Chondrocyte (in vitro differentiated cells): ENCODE data around the gene FAAH2. TPM values are rescaled to one million over a fixed set of nuclear protein-coding genes. Genes with fewer than 3 reads are reported as not detected.

ENCODE experiments used
- DNase-seq: peaks from one replicate; pipeline ENCODE4 v3.0.0; 2021; ENCODE audit warnings: mixed read lengths, low spot score
- H3K27ac Mint-ChIP-seq: one replicate; pipeline ENCODE4 v1.8.0; 2021; ENCODE audit warnings: mild to moderate bottlenecking, moderate library complexity, mixed read lengths; ENCODE audit not compliant: unreplicated experiment
- H3K27me3 Mint-ChIP-seq: 2 replicates; pipeline ENCODE4 v1.8.0; 2021; ENCODE audit warnings: low read depth, mixed read lengths
- H3K36me3 Mint-ChIP-seq: 2 replicates; pipeline ENCODE4 v1.8.0; 2021; ENCODE audit warnings: low read depth, mixed read lengths
- H3K4me1 Mint-ChIP-seq: 2 replicates; pipeline ENCODE4 v1.8.0; 2021; ENCODE audit warnings: low read depth, mild to moderate bottlenecking, mixed read lengths
- H3K4me3 Mint-ChIP-seq: one replicate; pipeline ENCODE4 v1.8.0; 2021; ENCODE audit warnings: mild to moderate bottlenecking, moderate library complexity, mixed read lengths; ENCODE audit not compliant: unreplicated experiment
- H3K9me3 Mint-ChIP-seq: 2 replicates; pipeline ENCODE4 v1.8.0; 2021; ENCODE audit warnings: low read depth, mixed read lengths
- CTCF ChIP-seq: fragments of 200-600 bp; sonication (generic); IDR thresholded peaks from 2 replicates; pipeline ENCODE4 v1.5.0; 2021; ENCODE audit warnings: antibody characterized with exemption, mild to moderate bottlenecking, moderate library complexity
- total RNA-seq: library from RNA; stranded (reverse); gene quantifications from 3 replicates; pipeline ENCODE4 v1.2.1, GENCODE V29; 2021

Gene FAAH2
- total RNA-seq, 1 donor from 2014 or later, result 0.50 TPM

GRCh38 chrX:57422289-57422688, 135.8 kb downstream of the FAAH2 start:
- H3K27ac Mint-ChIP-seq, result no peak overlapping the region
- no peak for TF ChIP-seq CTCF
- no peaks in the 10 kb centered on the region for H3K36me3 Mint-ChIP-seq
- H3K9me3 Mint-ChIP-seq, result peaks cover 47% of the 10 kb centered on the region
- no peaks in the 10 kb centered on the region for H3K27me3 Mint-ChIP-seq
- H3K4me3 Mint-ChIP-seq, result no peak overlapping the region
- no peaks in the 10 kb centered on the region for H3K4me1 Mint-ChIP-seq
- no peak for DNase-seq

DNA sequence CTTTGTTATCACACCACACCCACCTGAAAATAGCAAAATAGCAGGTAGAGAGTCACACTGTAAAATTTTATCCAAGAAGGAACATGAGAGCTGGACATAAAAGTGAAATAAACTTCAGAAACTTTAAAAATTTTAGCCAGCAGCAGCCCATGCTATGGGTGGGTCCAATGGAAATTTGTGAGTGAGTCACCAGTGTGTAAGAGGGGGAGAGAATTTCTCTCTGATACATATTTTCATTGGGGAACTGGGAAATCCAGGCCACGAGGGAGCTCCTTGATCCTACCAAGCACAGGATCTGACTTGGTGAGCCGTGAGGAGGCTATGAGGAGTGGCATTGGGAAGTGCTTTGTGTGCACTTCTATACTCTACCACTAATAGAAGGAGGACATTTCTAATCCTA, 136.3 kb downstream of the FAAH2 start:
- TF ChIP-seq CTCF, result no peak
- no peak for DNase-seq
- H3K4me3 Mint-ChIP-seq, result no peak overlapping the region
- H3K4me1 Mint-ChIP-seq, result no peaks in the 10 kb centered on the region
- H3K36me3 Mint-ChIP-seq, result no peaks in the 10 kb centered on the region
- H3K9me3 Mint-ChIP-seq, result peaks cover 47% of the 10 kb centered on the region
- no peak overlapping the region for H3K27ac Mint-ChIP-seq
- no peaks in the 10 kb centered on the region for H3K27me3 Mint-ChIP-seq

- H3K9me3 Mint-ChIP-seq, result peaks cover 44% of the 10 kb centered on the region
Measured at GRCh38 chrX:57445076-57445475, 158.6 kb downstream of the FAAH2 start.

DNA sequence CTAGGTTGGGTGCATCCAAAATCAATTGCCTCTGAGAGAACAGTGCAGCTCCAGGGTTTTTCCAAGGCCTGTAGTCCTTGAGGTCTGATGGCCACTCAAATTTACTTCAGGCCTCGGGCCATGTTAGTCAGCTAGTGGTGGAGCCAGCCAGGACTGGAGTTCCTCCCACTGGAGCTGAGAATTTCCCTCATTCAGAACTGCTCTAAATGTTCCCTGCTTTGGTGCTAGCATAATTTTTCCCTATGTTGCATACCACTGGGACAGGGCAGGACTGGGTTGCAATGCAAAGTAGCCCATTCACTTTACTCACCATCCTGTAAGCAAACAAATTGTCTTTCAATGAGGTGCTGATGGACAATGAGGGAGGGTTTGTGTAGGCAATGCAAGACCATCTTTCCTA, 159.3 kb downstream of the FAAH2 start:
- no peak overlapping the region for H3K4me3 Mint-ChIP-seq
- peaks cover 5% of the 10 kb centered on the region for H3K36me3 Mint-ChIP-seq
- no peak overlapping the region for H3K27ac Mint-ChIP-seq
- peaks cover 39% of the 10 kb centered on the region for H3K9me3 Mint-ChIP-seq
- H3K27me3 Mint-ChIP-seq, result no peaks in the 10 kb centered on the region
- no peak for DNase-seq
- TF ChIP-seq CTCF, result no peak
- no peaks in the 10 kb centered on the region for H3K4me1 Mint-ChIP-seq

More at GRCh38 chrX:57445076-57445475, 158.6 kb downstream of the FAAH2 start:
- Mint-ChIP-seq H3K4me1 (no peaks in the 10 kb centered on the region), H3K27ac (no peak overlapping the region), H3K27me3 (no peaks in the 10 kb centered on the region), H3K36me3 (peaks cover 5% of the 10 kb centered on the region), H3K4me3 (no peak overlapping the region)
- no peak for DNase-seq
- TF ChIP-seq CTCF, result no peak

DNA sequence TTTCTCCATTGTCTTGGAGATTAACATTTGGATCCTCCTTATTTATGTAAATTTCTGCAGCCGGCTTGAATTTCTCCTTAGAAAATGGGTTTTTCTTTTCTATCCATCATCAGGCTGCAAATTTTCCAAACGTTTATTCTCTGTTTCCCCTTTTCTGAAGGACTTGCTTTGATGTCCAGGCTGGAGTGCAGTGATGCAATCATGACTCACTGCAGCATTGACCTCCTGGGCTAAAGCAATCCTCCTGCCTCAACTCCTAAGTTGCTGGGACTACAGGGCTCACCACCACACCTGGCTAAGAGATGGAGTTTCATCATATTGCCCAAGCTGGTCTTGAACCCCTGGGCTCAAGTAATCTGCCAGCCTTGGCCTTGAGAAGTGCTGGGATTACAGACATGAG, 161.3 kb downstream of the FAAH2 start:
- Mint-ChIP-seq H3K4me3 (no peak overlapping the region), H3K36me3 (peaks cover 5% of the 10 kb centered on the region), H3K27ac (no peak overlapping the region), H3K4me1 (no peaks in the 10 kb centered on the region), H3K27me3 (no peaks in the 10 kb centered on the region), H3K9me3 (peaks cover 40% of the 10 kb centered on the region)
- DNase-seq, result no peak
- no peak for TF ChIP-seq CTCF
